ENCODE data around the gene CDC34.

CDC34 gene

GRCh38 chr19:579111-579841 lies 47.7 kb downstream of the CDC34 start:
- no peak for DNase-seq
- Histone ChIP-seq H3K36me3 (peaks cover 41 to 58% (median 41%) of the 10 kb centered on the region in 3 donors), H3K4me3 (no peak overlapping the region), H3K9me3 (no peaks in the 10 kb centered on the region), H3K27me3 (peaks cover 0 to 14% of the 10 kb centered on the region in 2 donors), H3K4me1 (peaks cover 0 to 35% (median 22%) of the 10 kb centered on the region in 4 donors), H3K27ac (no peak overlapping the region)
- no peak for TF ChIP-seq CTCF (IDR thresholded peaks at IDR 0.05)
- intact Hi-C loops (cut with DNase I; ENCODE audit: low total_unique reads): no loop called here

GRCh38 chr19:579842-580155 lies 48.2 kb downstream of the CDC34 start:
- Histone ChIP-seq H3K27me3 (peaks cover 0 to 19% of the 10 kb centered on the region in 2 donors), H3K9me3 (no peaks in the 10 kb centered on the region), H3K4me3 (no peak overlapping the region), H3K4me1 (peaks cover 0 to 31% (median 17%) of the 10 kb centered on the region in 4 donors), H3K27ac (no peak overlapping the region), H3K36me3 (peaks cover 41 to 58% (median 41%) of the 10 kb centered on the region in 3 donors)
- intact Hi-C loops (cut with DNase I; ENCODE audit: low total_unique reads): no loop called here
- TF ChIP-seq CTCF (IDR thresholded peaks at IDR 0.05): no peak
- DNase-seq: no peak

GRCh38 chr19:580274-580835 lies 48.8 kb downstream of the CDC34 start:
- H3K36me3 ChIP-seq: peaks cover 41 to 58% (median 41%) of the 10 kb centered on the region in 3 donors
- H3K4me1 ChIP-seq: peaks cover 0 to 26% (median 12%) of the 10 kb centered on the region in 4 donors
- H3K27me3 ChIP-seq: peaks cover 0 to 23% of the 10 kb centered on the region in 2 donors
- no peak overlapping the region for H3K4me3 ChIP-seq
- no peaks in the 10 kb centered on the region for H3K9me3 ChIP-seq
- DNase-seq: no peak
- intact Hi-C loops (cut with DNase I; ENCODE audit: low total_unique reads): no loop called here
- TF ChIP-seq CTCF (IDR thresholded peaks at IDR 0.05): no peak
- no peak overlapping the region for H3K27ac ChIP-seq

- DNase-seq: no peak
- Histone ChIP-seq H3K27ac (no peak overlapping the region), H3K9me3 (no peaks in the 10 kb centered on the region), H3K36me3 (peaks cover 41 to 58% (median 41%) of the 10 kb centered on the region in 3 donors), H3K4me3 (no peak overlapping the region), H3K27me3 (peaks cover 0 to 31% of the 10 kb centered on the region in 2 donors), H3K4me1 (peaks cover 0 to 14% (median 2%) of the 10 kb centered on the region in 4 donors)
- intact Hi-C loops (cut with DNase I; ENCODE audit: low total_unique reads): no loop called here
- TF ChIP-seq CTCF (IDR thresholded peaks at IDR 0.05): no peak
Measured at GRCh38 chr19:581399-582111, 50.0 kb downstream of the CDC34 start.

GRCh38 chr19:582497-583197 lies 51.1 kb downstream of the CDC34 start:
- intact Hi-C loops (cut with DNase I; ENCODE audit: low total_unique reads): no loop called here
- peaks cover 0 to 6% (median 0%) of the 10 kb centered on the region in 4 donors for H3K4me1 ChIP-seq
- no peak for DNase-seq
- H3K4me3 ChIP-seq: no peak overlapping the region
- TF ChIP-seq CTCF (IDR thresholded peaks at IDR 0.05): no peak
- H3K9me3 ChIP-seq: no peaks in the 10 kb centered on the region
- H3K27ac ChIP-seq: no peak overlapping the region
- peaks cover 41 to 55% (median 41%) of the 10 kb centered on the region in 3 donors for H3K36me3 ChIP-seq
- H3K27me3 ChIP-seq: peaks cover 0 to 37% of the 10 kb centered on the region in 2 donors

All from tibial artery (tissue), 4 donors.